Mesothelial cell of epicardium (in vitro differentiated cells): ENCODE results near the gene KRT8. TPM values are rescaled to one million over a fixed set of nuclear protein-coding genes. Genes with fewer than 3 reads are reported as not detected.

ENCODE experiments used
- DNase-seq, 2 experiments: peaks; one replicate each; pipeline ENCODE4 v3.0.0; 2021; ENCODE audit warnings: low spot score in 2 of 2; ENCODE audit not compliant: unreplicated experiment in 2 of 2
- H3K27ac Mint-ChIP-seq: 2 replicates; pipeline ENCODE4 v1.8.0; 2021; ENCODE audit warnings: mixed read lengths
- H3K27me3 Mint-ChIP-seq: 2 replicates; pipeline ENCODE4 v1.8.0; 2021; ENCODE audit warnings: low read depth, mixed read lengths
- H3K36me3 Mint-ChIP-seq: 2 replicates; pipeline ENCODE4 v1.8.0; 2021; ENCODE audit warnings: mixed read lengths
- H3K4me1 Mint-ChIP-seq: 2 replicates; pipeline ENCODE4 v1.8.0; 2021; ENCODE audit warnings: mixed read lengths
- H3K4me3 Mint-ChIP-seq: 2 replicates; pipeline ENCODE4 v1.8.0; 2021; ENCODE audit warnings: mild to moderate bottlenecking, moderate library complexity, mixed read lengths
- H3K9me3 Mint-ChIP-seq: 2 replicates; pipeline ENCODE4 v1.8.0; 2021; ENCODE audit warnings: mixed read lengths
- total RNA-seq: library from RNA; stranded (reverse); gene quantifications from 3 replicates; pipeline ENCODE4 v1.2.1, GENCODE V29; 2021
- TF ChIP-seq, protein P1 (sequence below): fragments of 200-600 bp; sonication (generic); IDR thresholded peaks from one replicate; pipeline ENCODE4 v1.5.0; 2021; ENCODE audit warnings: antibody characterized with exemption; ENCODE audit not compliant: unreplicated experiment

Gene KRT8
- total RNA-seq, 1 donor from 2014 or later = 1,131 TPM

DNA sequence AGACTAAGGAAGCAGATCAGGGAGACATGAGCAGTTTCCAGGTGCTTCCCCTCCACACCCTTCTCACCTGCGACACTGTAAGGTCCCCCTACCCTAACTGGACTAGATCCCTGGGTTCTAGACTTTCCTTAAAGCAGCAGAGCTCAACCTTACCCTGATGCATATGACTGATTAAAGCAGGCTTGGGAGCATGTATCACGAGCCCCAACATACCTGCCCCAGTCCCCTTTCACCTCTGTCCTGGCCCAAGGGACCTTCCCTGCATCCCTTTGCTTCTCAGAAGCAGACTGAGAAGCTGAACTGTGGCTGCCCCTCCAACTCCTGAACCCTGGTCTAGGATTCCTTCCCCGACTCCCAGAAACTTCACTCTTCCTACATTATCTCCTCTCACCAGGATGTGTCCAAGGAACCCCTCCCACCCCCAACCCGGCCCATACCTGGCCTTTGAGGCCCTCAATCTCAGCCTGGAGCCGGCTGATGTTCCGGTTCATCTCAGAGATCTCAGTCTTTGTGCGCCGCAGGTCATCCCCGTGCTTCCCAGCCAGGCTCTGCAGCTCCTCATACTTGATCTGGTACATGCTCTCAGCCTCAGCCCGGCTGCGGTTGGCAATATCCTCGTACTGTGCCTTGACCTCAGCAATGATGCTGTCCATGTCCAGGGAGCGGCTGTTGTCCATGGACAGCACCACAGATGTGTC, 5.4 kb downstream of the KRT8 start:
- DNase-seq = no peak
- TF ChIP-seq, protein P1, sequence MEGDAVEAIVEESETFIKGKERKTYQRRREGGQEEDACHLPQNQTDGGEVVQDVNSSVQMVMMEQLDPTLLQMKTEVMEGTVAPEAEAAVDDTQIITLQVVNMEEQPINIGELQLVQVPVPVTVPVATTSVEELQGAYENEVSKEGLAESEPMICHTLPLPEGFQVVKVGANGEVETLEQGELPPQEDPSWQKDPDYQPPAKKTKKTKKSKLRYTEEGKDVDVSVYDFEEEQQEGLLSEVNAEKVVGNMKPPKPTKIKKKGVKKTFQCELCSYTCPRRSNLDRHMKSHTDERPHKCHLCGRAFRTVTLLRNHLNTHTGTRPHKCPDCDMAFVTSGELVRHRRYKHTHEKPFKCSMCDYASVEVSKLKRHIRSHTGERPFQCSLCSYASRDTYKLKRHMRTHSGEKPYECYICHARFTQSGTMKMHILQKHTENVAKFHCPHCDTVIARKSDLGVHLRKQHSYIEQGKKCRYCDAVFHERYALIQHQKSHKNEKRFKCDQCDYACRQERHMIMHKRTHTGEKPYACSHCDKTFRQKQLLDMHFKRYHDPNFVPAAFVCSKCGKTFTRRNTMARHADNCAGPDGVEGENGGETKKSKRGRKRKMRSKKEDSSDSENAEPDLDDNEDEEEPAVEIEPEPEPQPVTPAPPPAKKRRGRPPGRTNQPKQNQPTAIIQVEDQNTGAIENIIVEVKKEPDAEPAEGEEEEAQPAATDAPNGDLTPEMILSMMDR = no peak
- Mint-ChIP-seq H3K4me3 (peak overlapping the region; percentile 24), H3K27ac (peak overlapping the region; percentile 91), H3K4me1 (peaks cover 62% of the 10 kb centered on the region), H3K36me3 (peaks cover 32% of the 10 kb centered on the region), H3K27me3 (no peaks in the 10 kb centered on the region), H3K9me3 (no peaks in the 10 kb centered on the region)

DNA sequence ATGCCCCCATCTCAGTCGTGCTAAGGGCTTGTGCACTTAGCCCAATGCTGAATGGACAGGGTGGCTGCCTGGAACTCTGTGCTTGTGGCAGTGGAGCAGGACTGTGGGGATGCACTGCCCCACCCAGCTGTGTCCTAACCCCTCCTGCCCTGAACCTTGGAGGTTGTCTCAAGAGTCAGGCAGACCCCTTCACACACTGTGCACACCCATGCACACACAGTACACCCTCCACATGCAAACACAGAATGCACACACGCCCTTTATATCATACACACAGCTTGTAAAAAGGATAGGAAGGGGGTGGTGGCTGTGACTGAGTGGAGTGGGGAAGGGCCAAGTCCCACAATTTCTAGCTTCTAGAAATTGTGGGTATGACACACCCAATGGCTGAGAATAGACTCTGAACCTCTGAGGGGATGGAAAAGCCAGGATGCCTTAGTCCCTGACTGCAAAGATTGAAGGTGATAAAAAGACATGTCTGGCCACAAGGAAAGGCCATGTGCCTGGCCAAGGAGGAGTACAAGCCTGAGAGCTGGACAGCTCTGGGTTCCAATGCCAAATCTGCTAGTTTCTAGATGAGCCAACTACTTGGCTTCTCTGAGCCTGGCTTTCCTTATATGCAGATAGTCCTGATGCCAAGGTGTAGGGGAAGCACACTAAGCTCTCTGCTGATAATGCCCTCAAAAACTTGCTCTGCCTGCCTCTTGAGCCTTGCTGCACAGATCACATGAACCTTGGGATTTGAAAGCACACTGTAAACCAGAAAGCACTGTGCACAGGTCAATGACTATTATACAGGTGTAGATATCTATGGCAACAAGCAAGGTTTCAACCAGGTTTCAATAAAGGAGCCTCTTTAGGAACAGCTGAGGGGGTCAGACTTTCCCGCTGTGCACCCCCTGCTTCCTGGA, 8.4 kb downstream of the KRT8 start:
- TF ChIP-seq, protein P1 = no peak
- peaks cover 49% of the 10 kb centered on the region for H3K4me1 Mint-ChIP-seq
- no peak overlapping the region for H3K4me3 Mint-ChIP-seq

DNA sequence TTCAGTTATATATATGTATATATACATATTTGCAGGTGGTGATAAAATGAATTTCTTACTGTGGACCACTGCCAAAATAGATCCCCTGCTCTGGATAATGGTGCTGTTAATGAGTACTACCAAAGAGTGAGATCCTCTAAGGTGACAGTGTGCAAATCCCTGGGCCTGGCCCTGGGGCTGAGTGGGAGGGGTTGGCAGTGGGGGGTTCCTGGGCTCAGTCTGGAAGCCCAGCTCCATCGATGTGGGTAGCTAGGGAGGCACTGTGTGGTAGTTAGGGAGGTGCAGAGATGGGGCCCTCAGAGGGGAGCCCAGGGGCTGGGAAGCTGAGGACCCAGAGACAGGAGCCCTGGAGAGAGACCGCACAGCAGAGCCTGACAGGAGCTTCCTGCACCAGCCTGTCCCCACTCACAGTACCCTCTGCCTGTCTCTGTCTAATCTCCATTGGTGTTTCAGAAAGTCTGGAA, 9.1 kb downstream of the KRT8 start:
- TF ChIP-seq, protein P1 = no peak
- peaks cover 2% of the 10 kb centered on the region for H3K9me3 Mint-ChIP-seq
- H3K36me3 Mint-ChIP-seq = peaks cover 19% of the 10 kb centered on the region
- no peak for DNase-seq
- no peak overlapping the region for H3K4me3 Mint-ChIP-seq
- no peaks in the 10 kb centered on the region for H3K27me3 Mint-ChIP-seq
- peak overlapping the region; percentile 95 for H3K27ac Mint-ChIP-seq
- H3K4me1 Mint-ChIP-seq = peaks cover 42% of the 10 kb centered on the region

More for the DNA sequence above, 8.4 kb downstream of the KRT8 start:
- Mint-ChIP-seq H3K9me3 (peaks cover 2% of the 10 kb centered on the region), H3K36me3 (peaks cover 25% of the 10 kb centered on the region), H3K27ac (peak overlapping the region; percentile 95), H3K27me3 (no peaks in the 10 kb centered on the region)
- DNase-seq = no peak

DNA sequence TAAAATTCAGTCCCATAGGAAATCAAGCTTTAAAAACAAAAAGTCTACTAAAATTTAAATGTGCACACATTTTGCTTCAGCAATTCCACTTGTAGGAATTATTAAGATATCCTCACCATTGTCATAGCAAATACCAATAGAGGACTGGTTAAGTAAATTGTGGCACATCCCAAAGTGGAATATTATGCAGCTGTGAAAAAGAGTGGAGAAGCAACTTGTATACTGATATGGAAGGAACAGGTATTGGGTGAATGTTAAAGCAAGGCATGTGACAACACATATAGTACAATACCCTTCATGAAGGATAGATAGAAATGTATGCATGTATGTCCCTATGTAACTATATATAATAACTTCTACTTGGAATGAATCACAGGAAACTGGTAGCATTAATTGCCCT, 11.9 kb downstream of the KRT8 start:
- Mint-ChIP-seq H3K9me3 (peaks cover 2% of the 10 kb centered on the region), H3K4me1 (peaks cover 27% of the 10 kb centered on the region), H3K27ac (no peak overlapping the region), H3K27me3 (no peaks in the 10 kb centered on the region), H3K36me3 (peaks cover 5% of the 10 kb centered on the region), H3K4me3 (no peak overlapping the region)
- no peak for DNase-seq
- TF ChIP-seq, protein P1 = no peak

DNA sequence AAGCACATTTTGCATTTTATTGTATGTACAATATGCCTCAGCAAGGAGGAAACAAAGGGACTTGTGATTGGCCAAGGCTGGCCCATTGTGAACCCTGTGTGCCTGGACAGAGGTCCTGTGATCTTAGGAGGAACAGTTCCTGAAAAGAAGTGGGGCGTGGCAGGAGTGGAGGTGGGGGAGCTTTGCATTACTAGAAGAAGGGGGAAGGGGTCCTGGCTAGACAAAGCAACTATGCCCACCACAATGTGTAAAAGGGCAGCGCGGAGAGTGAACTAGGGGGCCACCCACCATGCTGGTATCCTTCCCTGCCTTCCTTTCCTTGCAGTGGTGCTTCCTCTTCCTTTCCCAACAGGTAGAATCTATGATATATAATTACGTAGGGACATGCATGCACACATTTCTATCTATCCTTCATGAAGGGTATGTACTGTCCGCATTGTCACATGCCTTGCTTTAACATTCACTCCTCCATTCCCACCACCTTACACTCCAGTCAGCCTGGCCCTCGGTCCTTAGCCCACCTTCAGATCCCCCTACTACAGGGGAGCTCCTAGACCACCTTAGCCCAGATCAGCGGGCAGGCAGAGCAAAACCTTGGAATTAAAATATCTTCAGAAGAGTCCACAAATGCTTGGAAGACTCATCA, 12.5 kb downstream of the KRT8 start:
- H3K36me3 Mint-ChIP-seq = peaks cover 5% of the 10 kb centered on the region
- H3K27ac Mint-ChIP-seq = no peak overlapping the region
- DNase-seq = no peak
- H3K4me3 Mint-ChIP-seq = no peak overlapping the region
- peaks cover 24% of the 10 kb centered on the region for H3K4me1 Mint-ChIP-seq
- peaks cover 2% of the 10 kb centered on the region for H3K9me3 Mint-ChIP-seq
- H3K27me3 Mint-ChIP-seq = no peaks in the 10 kb centered on the region
- TF ChIP-seq, protein P1 = no peak
